Hepatocyte (in vitro differentiated cells): ENCODE data around the gene PTRH1. TPM values are rescaled to one million over a fixed set of nuclear protein-coding genes. Genes with fewer than 3 reads are reported as not detected.

Experiments
- DNase-seq: peaks from one replicate; pipeline ENCODE4 v3.0.0-alpha.2; 2016; ENCODE audit warnings: low spot score
- H2AFZ ChIP-seq: fragments of 200-600 bp; sonication (generic); 2 replicates; pipeline ENCODE4 v1.6.0; 2016; ENCODE audit warnings: antibody characterized with exemption, mild to moderate bottlenecking
- H3K27ac ChIP-seq: fragments of 200-600 bp; sonication (generic); 2 replicates; pipeline ENCODE4 v1.5.1; 2016; ENCODE audit warnings: mild to moderate bottlenecking
- H3K27me3 ChIP-seq: fragments of 200-600 bp; sonication (generic); 2 replicates; pipeline ENCODE4 v1.6.1; 2016
- H3K36me3 ChIP-seq: fragments of 200-600 bp; sonication (generic); replicated peaks from 2 replicates; pipeline ENCODE4 v1.5.1; 2016; ENCODE audit warnings: low read depth; ENCODE audit not compliant: insufficient read depth
- H3K4me1 ChIP-seq: fragments of 200-600 bp; sonication (generic); 2 replicates; pipeline ENCODE4 v1.5.1; 2016; ENCODE audit warnings: mild to moderate bottlenecking, moderate library complexity; ENCODE audit not compliant: insufficient read depth
- H3K4me2 ChIP-seq: fragments of 200-600 bp; sonication (generic); 2 replicates; pipeline ENCODE4 v1.6.0; 2016
- H3K4me3 ChIP-seq: fragments of 200-600 bp; sonication (generic); 2 replicates; pipeline ENCODE4 v1.5.1; 2016; ENCODE audit warnings: mild to moderate bottlenecking
- H3K79me2 ChIP-seq: fragments of 200-600 bp; sonication (generic); 2 replicates; pipeline ENCODE4 v1.6.0; 2017; ENCODE audit warnings: mild to moderate bottlenecking
- H3K9me2 ChIP-seq: fragments of 200-600 bp; sonication (generic); replicated peaks from 2 replicates; pipeline ENCODE4 v1.6.0; 2017; ENCODE audit warnings: mild to moderate bottlenecking; ENCODE audit not compliant: insufficient read depth
- H3K9me3 ChIP-seq: fragments of 200-600 bp; sonication (generic); 2 replicates; pipeline ENCODE4 v1.5.1; 2016; ENCODE audit warnings: low read depth, mild to moderate bottlenecking
- H4K20me1 ChIP-seq: fragments of 200-600 bp; sonication (generic); 2 replicates; pipeline ENCODE4 v1.6.0; 2016; ENCODE audit warnings: mild to moderate bottlenecking; ENCODE audit not compliant: insufficient read depth, poor library complexity, severe bottlenecking
- CTCF ChIP-seq: fragments of 200-600 bp; sonication (generic); IDR thresholded peaks from 2 replicates; pipeline ENCODE4 v1.5.1; 2016; ENCODE audit warnings: antibody characterized with exemption, mild to moderate bottlenecking; ENCODE audit not compliant: poor library complexity
- EZH2 ChIP-seq: fragments of 200-600 bp; sonication (generic); IDR thresholded peaks from 2 replicates; pipeline ENCODE4 v1.6.1; 2016; ENCODE audit warnings: antibody characterized with exemption, mild to moderate bottlenecking, borderline replicate concordance
- EZH2phosphoT487 ChIP-seq: fragments of 200-600 bp; sonication (generic); IDR thresholded peaks from one replicate; pipeline ENCODE4 v1.6.1; 2018; ENCODE audit warnings: antibody characterized with exemption, mild to moderate bottlenecking, low read depth, moderate library complexity; ENCODE audit not compliant: unreplicated experiment, severe bottlenecking
- WGBS: methylation state at CpG from one replicate; pipeline ENCODE4 v1.1.6; 2016; ENCODE audit warnings: low lambda C conversion rate; ENCODE audit errors: missing lambda C conversion rate; 5-methylcytosine and 5-hydroxymethylcytosine counted together
- polyA plus RNA-seq: library from polyadenylated mRNA; unstranded; fragments of >200 nt; fragmentation: Nextera tagmentation; extraction: Ambion mirVana; gene quantifications from 2 replicates; pipeline ENCODE4 v1.2.1, GENCODE V29; 2016
- total RNA-seq: library from RNA; depleted of rRNA; stranded (reverse); fragments of >200 nt; gene quantifications from 2 replicates; pipeline ENCODE4 v1.2.3, GENCODE V29; 2014

The PTRH1 gene
- total and polyA plus RNA-seq, 2 experiments from 2014 or later = 13.5 to 25.9 TPM

DNA sequence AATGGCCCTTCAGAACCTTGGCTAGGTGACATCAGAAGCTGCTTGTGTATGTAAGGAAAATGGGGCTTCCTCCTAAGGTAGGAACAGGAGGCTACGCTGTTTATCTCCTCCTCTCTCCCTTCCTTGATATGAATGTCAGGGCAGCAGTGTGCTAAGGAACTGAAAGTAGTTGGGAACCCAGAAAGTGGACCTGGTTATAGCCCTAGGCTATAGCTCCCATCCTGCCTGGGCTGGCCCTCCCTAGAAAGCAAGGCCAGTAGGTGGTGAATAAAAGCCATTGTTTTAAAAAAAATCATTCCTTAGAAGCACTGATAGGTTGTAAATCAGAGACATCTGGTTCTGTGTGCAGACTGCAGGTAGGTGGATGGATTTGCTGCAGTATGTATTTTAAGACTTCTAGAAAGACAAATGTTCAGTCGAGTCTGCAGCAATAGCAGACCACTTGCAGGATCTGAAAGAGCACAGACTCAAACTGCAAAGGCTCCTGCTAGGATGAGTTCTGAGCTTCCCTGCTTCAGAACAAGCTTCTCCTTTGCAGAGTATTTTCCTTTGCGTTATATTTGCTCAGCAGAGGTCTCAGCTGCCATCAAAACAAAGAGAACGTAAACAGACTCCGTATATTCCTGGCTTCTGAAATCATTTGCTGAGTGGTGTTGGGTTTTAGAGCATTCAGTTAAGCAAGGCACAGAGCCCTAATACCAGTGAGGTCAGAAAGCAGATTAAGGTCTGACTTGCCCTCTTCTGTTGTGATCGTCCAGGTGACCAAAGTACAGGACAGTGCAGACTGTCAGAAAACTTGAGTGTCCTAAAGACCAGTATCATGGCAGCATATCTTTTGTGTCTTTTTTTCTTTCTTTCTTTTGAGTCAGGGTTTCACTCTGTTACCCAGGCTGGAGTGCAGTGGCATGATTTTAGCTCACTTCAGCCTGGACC lies 28.7 kb downstream of the PTRH1 start:
- WGBS = 52% methylated on average over 6 of the region's 6 CpGs
- no peaks in the 10 kb centered on the region for H3K4me1 ChIP-seq
- no peaks in the 10 kb centered on the region for H3K9me2 ChIP-seq
- no peak overlapping the region for H3K4me2 ChIP-seq
- H2AFZ ChIP-seq = no peak overlapping the region
- H4K20me1 ChIP-seq = no peaks in the 10 kb centered on the region
- H3K36me3 ChIP-seq = no peaks in the 10 kb centered on the region
- no peak for DNase-seq
- TF ChIP-seq EZH2 (no peak), CTCF (no peak), EZH2phosphoT487 (no peak)
- no peak overlapping the region for H3K4me3 ChIP-seq
- H3K79me2 ChIP-seq = no peaks in the 10 kb centered on the region
- H3K27ac ChIP-seq = peak overlapping the region; percentile 3
- H3K9me3 ChIP-seq = no peaks in the 10 kb centered on the region
- H3K27me3 ChIP-seq = no peaks in the 10 kb centered on the region

DNA sequence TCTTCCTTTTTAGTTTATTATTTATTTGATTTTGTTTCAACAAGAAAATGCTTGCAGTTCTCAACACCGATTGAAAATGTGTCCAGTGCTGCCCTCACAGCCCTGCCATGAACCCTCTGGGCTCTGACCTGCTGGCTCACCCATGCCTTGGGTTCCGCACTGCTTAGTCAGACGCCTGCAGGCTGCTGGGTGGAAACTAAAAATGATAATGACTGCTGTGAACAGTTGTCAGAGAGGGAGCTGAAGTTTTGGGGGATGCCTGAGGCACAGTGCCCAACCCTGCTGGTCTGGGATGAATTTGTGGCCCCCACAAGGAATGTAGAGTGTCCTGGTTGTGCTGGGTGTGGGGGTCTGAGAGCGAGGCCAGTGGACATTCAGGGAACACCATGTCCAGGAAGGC lies 30.9 kb downstream of the PTRH1 start:
- WGBS = 85% methylated on average over 4 of the region's 4 CpGs
- H3K4me2 ChIP-seq = no peak overlapping the region
- H3K27ac ChIP-seq = no peak overlapping the region
- no peaks in the 10 kb centered on the region for H3K27me3 ChIP-seq
- TF ChIP-seq CTCF (no peak), EZH2 (no peak), EZH2phosphoT487 (no peak)
- H2AFZ ChIP-seq = no peak overlapping the region
- H3K4me1 ChIP-seq = no peaks in the 10 kb centered on the region
- H3K9me2 ChIP-seq = no peaks in the 10 kb centered on the region
- no peaks in the 10 kb centered on the region for H3K9me3 ChIP-seq
- H3K4me3 ChIP-seq = no peak overlapping the region
- DNase-seq = no peak
- no peaks in the 10 kb centered on the region for H3K79me2 ChIP-seq
- no peaks in the 10 kb centered on the region for H3K36me3 ChIP-seq
- H4K20me1 ChIP-seq = no peaks in the 10 kb centered on the region

- H3K9me3 ChIP-seq = no peaks in the 10 kb centered on the region
- no peaks in the 10 kb centered on the region for H4K20me1 ChIP-seq
- no peak overlapping the region for H3K4me3 ChIP-seq
- TF ChIP-seq EZH2phosphoT487 (no peak), CTCF (no peak), EZH2 (no peak)
- no peak overlapping the region for H2AFZ ChIP-seq
- no peaks in the 10 kb centered on the region for H3K36me3 ChIP-seq
- no peaks in the 10 kb centered on the region for H3K79me2 ChIP-seq
- H3K9me2 ChIP-seq = no peaks in the 10 kb centered on the region
- WGBS = 86% methylated on average over 5 of the region's 5 CpGs
- no peaks in the 10 kb centered on the region for H3K4me1 ChIP-seq
- H3K27ac ChIP-seq = no peak overlapping the region
- DNase-seq = peak; percentile 23
- H3K4me2 ChIP-seq = no peak overlapping the region
- H3K27me3 ChIP-seq = no peaks in the 10 kb centered on the region
Observed at GRCh38 chr9:127683723-127684122, 31.7 kb downstream of the PTRH1 start.
